Smooth muscle cell (in vitro differentiated cells): ENCODE data around the gene PTPRZ1. TPM values are rescaled to one million over a fixed set of nuclear protein-coding genes. Genes with fewer than 3 reads are reported as not detected.

Experiments
- DNase-seq: peaks from one replicate; lab custom pipeline; 2025; ENCODE audit not compliant: unreplicated experiment; lab: John Stamatoyannopoulos, UW
- H2AFZ ChIP-seq: fragments of 200-600 bp; sonication (generic); 2 replicates; pipeline ENCODE4 v1.6.0; 2016; ENCODE audit warnings: antibody characterized with exemption, low read depth, mild to moderate bottlenecking
- H3F3A ChIP-seq: fragments of 200-600 bp; sonication (generic); 2 replicates; pipeline ENCODE4 v1.6.0; 2017; ENCODE audit warnings: antibody characterized with exemption, low read depth
- H3K27ac ChIP-seq: fragments of 200-600 bp; sonication (generic); 2 replicates; pipeline ENCODE4 v1.5.1; 2016; ENCODE audit warnings: low read depth, mild to moderate bottlenecking
- H3K27me3 ChIP-seq: fragments of 200-600 bp; sonication (generic); 2 replicates; pipeline ENCODE4 v1.6.1; 2016; ENCODE audit warnings: low read depth, mild to moderate bottlenecking
- H3K36me3 ChIP-seq: fragments of 200-600 bp; sonication (generic); 2 replicates; pipeline ENCODE4 v1.5.1; 2016; ENCODE audit warnings: low read depth
- H3K4me1 ChIP-seq: fragments of 200-600 bp; sonication (generic); 2 replicates; pipeline ENCODE4 v1.5.1; 2016; ENCODE audit warnings: low read depth
- H3K4me2 ChIP-seq: fragments of 200-600 bp; sonication (generic); 2 replicates; pipeline ENCODE4 v1.6.0; 2016; ENCODE audit warnings: mild to moderate bottlenecking
- H3K4me3 ChIP-seq: fragments of 200-600 bp; sonication (generic); 2 replicates; pipeline ENCODE4 v1.5.1; 2016; ENCODE audit warnings: mild to moderate bottlenecking
- H3K79me2 ChIP-seq: fragments of 200-600 bp; sonication (generic); 2 replicates; pipeline ENCODE4 v1.6.0; 2016; ENCODE audit warnings: low read depth, mild to moderate bottlenecking
- H3K9ac ChIP-seq: fragments of 200-600 bp; sonication (generic); 2 replicates; pipeline ENCODE4 v1.6.0; 2016; ENCODE audit warnings: low read depth
- H3K9me3 ChIP-seq: fragments of 200-600 bp; sonication (generic); replicated peaks from 2 replicates; pipeline ENCODE4 v1.5.1; 2016; ENCODE audit warnings: low read depth
- H4K20me1 ChIP-seq: fragments of 200-600 bp; sonication (generic); 2 replicates; pipeline ENCODE4 v1.6.0; 2016; ENCODE audit warnings: low read depth
- WGBS: methylation state at CpG from one replicate; pipeline ENCODE4 v1.1.7; 2016; ENCODE audit warnings: low lambda C conversion rate; 5-methylcytosine and 5-hydroxymethylcytosine counted together
- polyA plus RNA-seq: library from polyadenylated mRNA; unstranded; fragments of >200 nt; fragmentation: Nextera tagmentation; extraction: Ambion mirVana; gene quantifications from 2 replicates; pipeline ENCODE4 v1.2.1, GENCODE V29; 2016
- total RNA-seq: library from RNA; depleted of rRNA; stranded (reverse); fragments of >200 nt; gene quantifications from 2 replicates; pipeline ENCODE4 v1.2.3, GENCODE V29; 2014
- TF ChIP-seq, protein P1 (sequence below): fragments of 200-600 bp; sonication (generic); IDR thresholded peaks from 2 replicates; pipeline ENCODE4 v1.5.1; 2017; ENCODE audit warnings: borderline replicate concordance, mild to moderate bottlenecking, antibody characterized with exemption; ENCODE audit not compliant: insufficient read depth, poor library complexity, severe bottlenecking

PTPRZ1 gene
- total and polyA plus RNA-seq, 2 experiments from 2014 or later = 0.56 to 3.1 TPM

DNA sequence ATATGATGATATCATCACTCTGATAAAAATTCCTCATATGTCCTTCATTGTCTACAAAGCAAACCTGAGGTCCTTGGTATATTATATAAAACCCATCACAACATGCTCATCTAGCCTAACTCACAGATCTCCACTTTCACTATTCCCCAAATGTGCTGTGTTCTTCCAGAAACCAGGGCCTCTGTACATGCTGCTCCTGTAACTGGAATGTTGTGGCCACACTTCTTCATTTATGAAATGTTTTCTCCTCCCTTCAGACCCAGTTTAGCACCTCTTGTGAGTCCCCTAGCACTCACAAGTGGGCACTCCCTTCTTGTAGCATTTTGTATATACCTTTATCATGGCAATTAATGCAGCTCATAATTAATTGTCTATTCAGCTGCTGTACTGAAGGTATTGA is 209.2 kb downstream of the PTPRZ1 start:
- peaks cover 13% of the 10 kb centered on the region for H3K36me3 ChIP-seq
- no peaks in the 10 kb centered on the region for H3K27me3 ChIP-seq
- no peaks in the 10 kb centered on the region for H3K79me2 ChIP-seq
- H3F3A ChIP-seq = no peaks in the 10 kb centered on the region
- no peak overlapping the region for H2AFZ ChIP-seq
- TF ChIP-seq, protein P1, sequence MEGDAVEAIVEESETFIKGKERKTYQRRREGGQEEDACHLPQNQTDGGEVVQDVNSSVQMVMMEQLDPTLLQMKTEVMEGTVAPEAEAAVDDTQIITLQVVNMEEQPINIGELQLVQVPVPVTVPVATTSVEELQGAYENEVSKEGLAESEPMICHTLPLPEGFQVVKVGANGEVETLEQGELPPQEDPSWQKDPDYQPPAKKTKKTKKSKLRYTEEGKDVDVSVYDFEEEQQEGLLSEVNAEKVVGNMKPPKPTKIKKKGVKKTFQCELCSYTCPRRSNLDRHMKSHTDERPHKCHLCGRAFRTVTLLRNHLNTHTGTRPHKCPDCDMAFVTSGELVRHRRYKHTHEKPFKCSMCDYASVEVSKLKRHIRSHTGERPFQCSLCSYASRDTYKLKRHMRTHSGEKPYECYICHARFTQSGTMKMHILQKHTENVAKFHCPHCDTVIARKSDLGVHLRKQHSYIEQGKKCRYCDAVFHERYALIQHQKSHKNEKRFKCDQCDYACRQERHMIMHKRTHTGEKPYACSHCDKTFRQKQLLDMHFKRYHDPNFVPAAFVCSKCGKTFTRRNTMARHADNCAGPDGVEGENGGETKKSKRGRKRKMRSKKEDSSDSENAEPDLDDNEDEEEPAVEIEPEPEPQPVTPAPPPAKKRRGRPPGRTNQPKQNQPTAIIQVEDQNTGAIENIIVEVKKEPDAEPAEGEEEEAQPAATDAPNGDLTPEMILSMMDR = no peak
- H3K4me1 ChIP-seq = no peaks in the 10 kb centered on the region
- H3K9me3 ChIP-seq = no peaks in the 10 kb centered on the region
- no peak overlapping the region for H3K4me3 ChIP-seq
- no peak for DNase-seq
- no peak overlapping the region for H3K27ac ChIP-seq
- no peaks in the 10 kb centered on the region for H4K20me1 ChIP-seq
- H3K4me2 ChIP-seq = no peak overlapping the region
- H3K9ac ChIP-seq = no peak overlapping the region

DNA sequence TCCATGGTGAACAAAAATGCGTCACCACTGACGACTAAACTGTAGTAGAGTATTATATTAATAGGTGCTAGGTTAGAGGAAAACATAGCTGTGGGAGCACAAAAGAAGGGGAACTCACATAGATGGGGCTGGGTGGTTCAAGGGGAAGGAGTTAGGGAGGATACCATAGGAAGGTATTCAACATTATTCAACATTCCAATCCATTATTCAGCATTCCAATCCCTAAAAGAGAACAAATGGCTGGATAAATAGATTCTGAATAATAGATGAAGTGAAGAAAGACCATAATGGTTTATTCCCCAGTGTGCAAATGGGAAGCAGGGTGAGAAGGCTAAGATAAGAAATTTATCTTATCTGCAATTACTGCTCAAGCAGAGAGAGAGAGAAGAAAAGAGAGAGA is 209.7 kb downstream of the PTPRZ1 start:
- no peaks in the 10 kb centered on the region for H3K9me3 ChIP-seq
- no peak for DNase-seq
- H2AFZ ChIP-seq = no peak overlapping the region
- H3K4me2 ChIP-seq = no peak overlapping the region
- no peaks in the 10 kb centered on the region for H3K27me3 ChIP-seq
- H3K4me1 ChIP-seq = no peaks in the 10 kb centered on the region
- no peak overlapping the region for H3K4me3 ChIP-seq
- H3F3A ChIP-seq = no peaks in the 10 kb centered on the region
- 97% methylated on average over 2 of the region's 2 CpGs for WGBS
- H3K36me3 ChIP-seq = peaks cover 8% of the 10 kb centered on the region
- no peak overlapping the region for H3K9ac ChIP-seq
- H4K20me1 ChIP-seq = no peaks in the 10 kb centered on the region
- TF ChIP-seq, protein P1 = no peak
- no peaks in the 10 kb centered on the region for H3K79me2 ChIP-seq
- H3K27ac ChIP-seq = no peak overlapping the region

DNA sequence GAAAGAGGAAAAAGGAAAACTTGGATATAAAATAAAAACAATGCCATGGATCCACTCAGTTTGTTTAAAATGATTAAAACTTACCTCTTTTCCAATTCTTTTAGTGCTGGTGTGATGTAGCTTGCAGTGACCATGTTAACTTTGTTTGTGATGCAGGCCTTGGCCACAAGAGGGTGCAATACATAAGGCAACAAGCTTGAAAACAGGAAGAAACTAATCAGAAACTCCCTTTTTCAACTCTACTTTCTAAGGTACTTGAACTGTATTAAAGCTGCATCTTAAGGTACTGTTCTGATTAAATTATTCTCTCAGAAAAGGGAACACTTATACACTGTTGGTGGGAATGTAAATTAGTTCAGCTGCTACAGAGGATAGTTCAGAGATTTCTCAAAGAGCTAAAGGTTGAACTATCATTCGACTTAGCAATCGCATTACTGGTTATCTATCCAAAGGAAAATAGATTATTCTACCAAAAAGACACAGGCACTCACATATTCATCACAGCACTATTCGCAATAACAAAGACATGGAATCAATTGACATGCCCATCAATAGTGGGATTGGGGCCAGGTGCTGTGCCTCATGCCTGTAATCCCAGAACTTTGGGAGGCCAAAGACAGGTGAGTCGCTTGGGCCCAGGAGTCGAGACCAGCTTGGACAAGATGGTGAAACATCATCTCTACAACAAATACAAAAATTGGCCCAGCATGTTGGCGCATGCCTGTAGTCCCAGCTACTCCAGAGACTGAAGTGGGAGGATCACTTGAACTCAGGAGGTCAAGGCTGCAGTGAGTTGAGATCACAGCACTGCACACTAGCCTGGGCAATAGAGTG is 220.2 kb downstream of the PTPRZ1 start:
- Histone ChIP-seq H4K20me1 (no peaks in the 10 kb centered on the region), H3K4me2 (no peak overlapping the region), H3K9ac (no peak overlapping the region), H3K9me3 (no peaks in the 10 kb centered on the region), H3K4me1 (no peaks in the 10 kb centered on the region), H3K27ac (no peak overlapping the region), H3K36me3 (no peaks in the 10 kb centered on the region), H2AFZ (no peak overlapping the region), H3K79me2 (no peaks in the 10 kb centered on the region), H3K4me3 (no peak overlapping the region), H3F3A (no peaks in the 10 kb centered on the region), H3K27me3 (no peaks in the 10 kb centered on the region)
- 95% methylated on average over 6 of the region's 6 CpGs for WGBS
- DNase-seq = no peak
- TF ChIP-seq, protein P1 = peak; percentile 90

DNA sequence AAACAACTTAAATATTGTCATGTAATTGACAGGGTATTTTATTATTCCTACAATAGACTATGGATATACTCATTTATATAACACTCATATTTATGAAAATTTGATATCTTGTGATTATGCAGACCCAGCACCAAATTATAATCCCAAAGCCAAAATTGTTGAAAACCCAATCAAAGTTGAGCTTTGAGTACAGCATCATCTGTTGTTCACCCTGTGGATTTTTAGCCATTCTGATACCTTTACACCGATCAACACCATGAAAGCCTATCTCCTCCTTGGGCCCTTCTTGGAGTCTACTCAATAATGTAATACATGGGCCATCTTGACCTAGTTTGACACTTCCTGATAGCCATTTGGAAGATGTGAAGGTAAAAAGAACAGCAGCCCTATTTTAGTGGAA is 221.6 kb downstream of the PTPRZ1 start:
- TF ChIP-seq, protein P1 = no peak
- Histone ChIP-seq H3K9ac (no peak overlapping the region), H4K20me1 (no peaks in the 10 kb centered on the region), H3K4me1 (no peaks in the 10 kb centered on the region), H3F3A (no peaks in the 10 kb centered on the region), H3K79me2 (no peaks in the 10 kb centered on the region), H3K4me3 (no peak overlapping the region), H3K36me3 (no peaks in the 10 kb centered on the region), H3K4me2 (no peak overlapping the region), H3K9me3 (no peaks in the 10 kb centered on the region), H2AFZ (no peak overlapping the region), H3K27ac (no peak overlapping the region), H3K27me3 (no peaks in the 10 kb centered on the region)
- 97% methylated on average over 1 of the region's 1 CpG for WGBS
- DNase-seq = no peak
